Omental fat pad (tissue), 4 donors: ENCODE measurements around the gene ERBB4. TPM values are rescaled to one million over a fixed set of nuclear protein-coding genes. Genes with fewer than 3 reads are reported as not detected.

Experiments used
- ATAC-seq: fragments of 150-250 bp; one replicate; pipeline ENCODE4 v1.9.1; 2016; ENCODE audit warnings: mild to moderate bottlenecking, moderate library complexity; ENCODE audit not compliant: low FRiP score
- DNase-seq: peaks from one replicate; pipeline ENCODE4 v3.0.0-alpha.2; 2019; ENCODE audit warnings: low spot score
- CTCF ChIP-seq, 3 donors: fragments of 450-650 bp; IDR thresholded peaks; one replicate each; pipeline ENCODE4 v1.5.1; 2016 to 2017; ENCODE audit warnings: antibody characterized with exemption in 3 of 3, mild to moderate bottlenecking in 3 of 3, moderate library complexity in 2 of 3
- total RNA-seq, 4 donors: library from RNA; depleted of rRNA; stranded (reverse); fragments of >200 nt; gene quantifications; one replicate each; pipeline ENCODE4 v1.1.0, GENCODE V29; 2016

The ERBB4 gene
- total RNA-seq, 4 donors from 2014 or later: 0.16 to 7.7 (median 2.1) TPM

- no peak for TF ChIP-seq CTCF (IDR thresholded peaks at IDR 0.05)
- ATAC-seq (no peak), DNase-seq (no peak)
Measured at GRCh38 chr2:212028798-212029394, 509.7 kb downstream of the ERBB4 start.

- no peak for ATAC-seq
- no peak for DNase-seq
- no peak for TF ChIP-seq CTCF (IDR thresholded peaks at IDR 0.05)
Measured at GRCh38 chr2:212027681-212028628, 510.6 kb downstream of the ERBB4 start.

GRCh38 chr2:212024040-212024439 lies 514.6 kb downstream of the ERBB4 start:
- no peak for TF ChIP-seq CTCF (IDR thresholded peaks at IDR 0.05)
- no peak for ATAC-seq

GRCh38 chr2:212022966-212023365 lies 515.6 kb downstream of the ERBB4 start:
- ATAC-seq (no peak), DNase-seq (no peak)
- no peak for TF ChIP-seq CTCF (IDR thresholded peaks at IDR 0.05)

More at GRCh38 chr2:212024040-212024439, 514.6 kb downstream of the ERBB4 start:
- DNase-seq: no peak

GRCh38 chr2:212021947-212022346 lies 516.7 kb downstream of the ERBB4 start:
- DNase-seq (no peak), ATAC-seq (no peak)
- TF ChIP-seq CTCF (IDR thresholded peaks at IDR 0.05): no peak

- DNase-seq (no peak), ATAC-seq (no peak)
- no peak for TF ChIP-seq CTCF (IDR thresholded peaks at IDR 0.05)
Measured at GRCh38 chr2:212015588-212015987, 523.0 kb downstream of the ERBB4 start.
